GM13976 (cell line): ENCODE measurements around the gene LRRC8D.
A peak's percentile ranks its signal among the peaks of the same experiment; 100 is the strongest.

ENCODE experiments used
- DNase-seq: peaks from one replicate; pipeline ENCODE4 v3.0.0; 2012; ENCODE audit warnings: low spot score
- in situ Hi-C: fragments of 300-500 bp; cut with MboI; formaldehyde crosslinking; loops from one replicate; pipeline ENCODE4 v1.12.0; 2022; ENCODE audit warnings: low sequenced_read_pairs, mixed read lengths, inconsistent platforms; ENCODE audit not compliant: unreplicated experiment
- TF ChIP-seq, protein P1 (sequence below): IDR thresholded peaks from 2 replicates; pipeline ENCODE4 v1.5.1; 2012; ENCODE audit warnings: borderline replicate concordance, mild to moderate bottlenecking; ENCODE audit not compliant: insufficient read depth; ENCODE audit errors: extremely low read depth, missing control alignments, control extremely low read depth

LRRC8D gene

DNA sequence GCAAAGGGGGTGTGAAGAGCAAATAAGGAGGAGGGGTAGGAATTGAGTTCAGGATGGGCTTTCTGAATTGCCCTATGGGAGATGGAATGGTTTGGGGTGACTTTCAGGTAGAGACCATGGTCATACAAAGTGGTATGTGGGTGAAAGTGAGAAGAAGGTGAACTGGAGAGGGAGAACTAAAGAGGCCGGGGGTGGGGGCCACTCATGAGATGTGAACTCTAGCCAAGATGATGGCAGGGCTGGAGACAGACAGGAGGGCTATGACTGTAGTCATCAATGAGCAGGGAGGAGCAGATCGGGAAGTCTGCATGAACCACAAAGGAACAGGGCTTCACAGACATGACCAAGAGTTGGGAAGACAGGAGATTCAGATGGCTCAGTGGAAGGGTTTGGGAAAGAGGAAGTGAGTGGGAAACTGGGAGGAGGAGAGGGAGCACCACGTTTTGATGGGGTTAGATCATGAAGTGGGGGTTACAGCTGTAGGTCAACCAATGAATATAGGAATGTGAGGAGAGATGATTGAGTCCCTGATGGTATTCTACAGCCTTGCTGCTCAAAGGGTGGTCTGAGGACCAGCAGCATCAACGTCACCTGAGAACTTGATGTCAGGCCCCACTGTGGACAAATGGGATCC is 20.7 kb upstream of the LRRC8D start:
- in situ Hi-C loops = no loop called here
- TF ChIP-seq, protein P1, sequence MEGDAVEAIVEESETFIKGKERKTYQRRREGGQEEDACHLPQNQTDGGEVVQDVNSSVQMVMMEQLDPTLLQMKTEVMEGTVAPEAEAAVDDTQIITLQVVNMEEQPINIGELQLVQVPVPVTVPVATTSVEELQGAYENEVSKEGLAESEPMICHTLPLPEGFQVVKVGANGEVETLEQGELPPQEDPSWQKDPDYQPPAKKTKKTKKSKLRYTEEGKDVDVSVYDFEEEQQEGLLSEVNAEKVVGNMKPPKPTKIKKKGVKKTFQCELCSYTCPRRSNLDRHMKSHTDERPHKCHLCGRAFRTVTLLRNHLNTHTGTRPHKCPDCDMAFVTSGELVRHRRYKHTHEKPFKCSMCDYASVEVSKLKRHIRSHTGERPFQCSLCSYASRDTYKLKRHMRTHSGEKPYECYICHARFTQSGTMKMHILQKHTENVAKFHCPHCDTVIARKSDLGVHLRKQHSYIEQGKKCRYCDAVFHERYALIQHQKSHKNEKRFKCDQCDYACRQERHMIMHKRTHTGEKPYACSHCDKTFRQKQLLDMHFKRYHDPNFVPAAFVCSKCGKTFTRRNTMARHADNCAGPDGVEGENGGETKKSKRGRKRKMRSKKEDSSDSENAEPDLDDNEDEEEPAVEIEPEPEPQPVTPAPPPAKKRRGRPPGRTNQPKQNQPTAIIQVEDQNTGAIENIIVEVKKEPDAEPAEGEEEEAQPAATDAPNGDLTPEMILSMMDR = no peak
- no peak for DNase-seq

DNA sequence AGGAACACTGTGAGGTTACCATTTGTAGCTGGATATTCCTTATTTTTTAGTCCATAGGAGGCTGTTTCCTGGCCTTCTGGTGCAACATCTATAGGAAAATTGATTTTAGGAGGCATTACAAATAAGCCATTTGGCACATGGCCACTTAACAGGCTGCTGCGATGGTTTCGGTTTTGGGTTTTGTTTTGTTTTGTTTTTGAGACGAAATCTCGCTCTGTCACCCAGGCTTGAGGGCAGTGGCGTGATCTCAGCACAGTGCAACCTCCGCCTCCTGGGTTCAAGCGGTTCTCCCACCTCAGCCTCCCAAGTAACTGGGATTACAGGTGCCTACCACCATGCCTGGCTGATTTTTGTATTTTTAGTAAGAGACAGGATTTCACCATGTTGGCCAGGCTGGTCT is 20.1 kb upstream of the LRRC8D start:
- no peak for DNase-seq
- TF ChIP-seq, protein P1 = no peak
- in situ Hi-C loops = no loop called here

DNA sequence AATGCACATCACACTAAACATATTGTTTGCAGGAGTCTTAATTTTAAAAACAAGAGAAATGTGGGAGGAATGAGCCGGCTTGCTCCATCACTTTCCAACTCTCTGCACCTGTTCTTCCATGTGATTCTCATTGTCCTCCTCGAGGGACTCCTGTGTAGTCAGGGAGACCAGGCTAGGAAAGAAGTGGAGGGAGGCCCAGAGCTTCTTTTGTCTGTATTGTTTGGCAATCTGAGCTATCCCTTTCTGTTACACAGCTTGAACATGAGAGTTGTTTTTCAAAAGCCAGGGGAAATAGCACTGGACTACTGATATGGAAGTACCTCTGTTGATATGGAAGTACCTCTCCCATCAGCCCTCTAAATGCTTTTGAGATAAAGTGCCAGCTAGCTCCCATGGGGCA is 18.8 kb upstream of the LRRC8D start:
- TF ChIP-seq, protein P1 = no peak
- in situ Hi-C loops = no loop called here
- no peak for DNase-seq

DNA sequence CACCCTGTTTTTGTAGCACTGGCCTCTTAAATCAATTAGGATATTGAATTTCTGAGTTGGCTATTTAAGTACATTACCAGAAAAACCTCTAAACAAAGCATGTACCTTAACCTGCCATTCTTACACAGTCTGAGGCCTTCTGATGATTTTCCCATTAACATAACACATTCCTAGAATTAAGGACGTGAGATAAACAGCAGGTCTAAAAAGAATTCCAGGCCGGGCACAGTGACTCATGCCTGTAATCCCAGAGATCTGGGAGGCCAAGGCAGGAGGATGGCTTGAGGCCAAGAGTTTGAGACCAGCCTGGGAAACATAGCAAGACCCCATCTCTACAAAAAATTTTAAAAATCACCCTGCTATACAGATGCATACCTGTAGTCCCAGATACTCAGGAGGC is 18.0 kb upstream of the LRRC8D start:
- no peak for DNase-seq
- TF ChIP-seq, protein P1 = no peak
- in situ Hi-C loops = no loop called here

DNA sequence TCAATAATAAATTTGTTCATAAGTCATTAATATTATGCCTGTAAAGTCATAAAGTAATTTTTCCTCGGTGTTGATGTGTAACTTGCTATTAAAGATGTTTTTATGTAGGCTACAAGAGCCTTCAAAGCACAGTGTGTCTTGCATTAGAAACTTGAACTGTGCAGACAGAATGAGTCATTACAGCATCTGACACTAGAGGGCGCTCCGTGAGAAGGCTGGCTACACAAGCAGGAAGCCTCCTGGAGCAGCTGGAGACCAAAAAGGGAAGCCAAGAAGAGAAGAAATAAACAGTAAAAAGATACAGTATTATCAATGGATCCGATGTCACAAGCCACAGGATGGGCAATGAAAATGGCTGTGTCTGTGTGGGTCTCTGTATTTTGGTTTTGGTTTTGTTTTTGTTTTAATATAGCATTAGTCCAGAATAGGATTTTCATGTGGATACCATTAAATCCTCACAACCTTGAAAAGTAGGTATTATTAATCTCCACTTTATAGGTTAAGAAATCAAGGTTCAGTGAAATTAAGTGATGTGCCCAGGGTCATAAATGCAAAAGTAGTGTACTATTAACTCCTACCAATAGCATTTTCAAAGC is 16.1 kb upstream of the LRRC8D start:
- in situ Hi-C loops = no loop called here
- TF ChIP-seq, protein P1 = peak; percentile 85
- DNase-seq = peak; percentile 71

DNA sequence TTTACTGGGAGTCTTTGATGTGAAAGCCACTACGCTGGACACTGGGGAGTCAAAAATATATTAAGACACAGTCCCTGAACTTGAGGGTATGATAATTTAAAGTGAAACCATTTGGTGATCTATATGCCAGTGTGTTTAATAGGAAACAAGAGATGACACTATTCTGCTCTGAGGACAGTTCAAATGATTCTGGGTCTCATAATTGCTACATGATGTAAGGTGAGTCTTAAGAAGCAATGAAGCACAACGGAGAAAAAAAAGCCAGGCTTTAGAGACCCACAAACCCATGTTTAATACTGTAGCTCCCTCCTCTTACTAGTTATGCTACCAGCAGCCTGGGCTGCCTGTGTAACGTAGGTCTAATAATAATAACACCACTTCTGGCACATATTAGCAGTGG is 14.2 kb upstream of the LRRC8D start:
- TF ChIP-seq, protein P1 = no peak
- DNase-seq = no peak
- in situ Hi-C loops = no loop called here
